HepG2 (cell line): ENCODE data around the gene NFKBIL1. TPM values are rescaled to one million over a fixed set of nuclear protein-coding genes. Genes with fewer than 3 reads are reported as not detected.

Experiments used
- ARNT ChIP-seq: fragments of 450-650 bp; IDR thresholded peaks from 2 replicates; pipeline ENCODE4 v1.6.1; 2017
- ARNT2 ChIP-seq: sonication (generic); formaldehyde crosslinking; IDR thresholded peaks from 2 replicates; pipeline ENCODE4 v1.8.0; 2022; ENCODE audit warnings: mild to moderate bottlenecking, low read depth, missing genetic modification reagents, moderate library complexity
- CCDC6 ChIP-seq: sonication (generic); formaldehyde crosslinking; IDR thresholded peaks from 2 replicates; pipeline ENCODE4 v1.8.1; 2022; ENCODE audit warnings: mild to moderate bottlenecking, missing genetic modification reagents, moderate library complexity
- DMAP1 ChIP-seq: IDR thresholded peaks from 2 replicates; pipeline ENCODE4 v1.6.1; 2016
- FOXM1 ChIP-seq: sonication (generic); formaldehyde crosslinking; IDR thresholded peaks from 2 replicates; pipeline ENCODE4 v1.5.0; 2020; ENCODE audit warnings: missing genetic modification reagents
- KLF13 ChIP-seq: sonication (generic); formaldehyde crosslinking; IDR thresholded peaks from 2 replicates; pipeline ENCODE4 v1.4.0; 2020; ENCODE audit warnings: mild to moderate bottlenecking, missing genetic modification reagents
- MXD4 ChIP-seq: IDR thresholded peaks from 2 replicates; pipeline ENCODE4 v1.6.1; 2016; ENCODE audit warnings: mild to moderate bottlenecking, missing biosample characterization, missing genetic modification reagents
- MYNN ChIP-seq: sonication (generic); formaldehyde crosslinking; IDR thresholded peaks from 2 replicates; pipeline ENCODE4 v1.4.0; 2020; ENCODE audit warnings: mild to moderate bottlenecking, low read depth, missing genetic modification reagents
- NFRKB ChIP-seq: fragments of 450-650 bp; IDR thresholded peaks from 2 replicates; pipeline ENCODE4 v1.6.1; 2017
- NONO ChIP-seq, 2 experiments: fragments of 450-650 bp in 1 of 2; sonication (generic) in 1 of 2; formaldehyde crosslinking in 1 of 2; IDR thresholded peaks in 1 of 2; conservative IDR thresholded peaks in 1 of 2; 2 replicates each; pipeline versions ENCODE4 v1.6.1 to v1.8.0; 2017 to 2022; ENCODE audit warnings: mild to moderate bottlenecking in 1 of 2, missing genetic modification reagents in 1 of 2, moderate library complexity in 1 of 2
- TBL1XR1 ChIP-seq: fragments of 150-350 bp; IDR thresholded peaks from 2 replicates; pipeline ENCODE4 v1.6.1; 2014; ENCODE audit warnings: borderline replicate concordance, low read length; ENCODE audit not compliant: partially characterized antibody
- YY1 ChIP-seq: IDR thresholded peaks from 2 replicates; pipeline ENCODE4 v1.6.1; 2011; ENCODE audit warnings: low read length, low read depth, moderate library complexity, mild to moderate bottlenecking; ENCODE audit not compliant: insufficient read depth, insufficient replicate concordance
- ZBTB40 ChIP-seq, 2 experiments: fragments of 450-650 bp in 1 of 2; sonication (generic) in 1 of 2; formaldehyde crosslinking in 1 of 2; IDR thresholded peaks; 2 replicates each; pipeline versions ENCODE4 v1.6.1 to v1.8.0; 2016 to 2022; ENCODE audit warnings: antibody characterized with exemption in 1 of 2, mild to moderate bottlenecking in 1 of 2, missing genetic modification reagents in 1 of 2
- ZNF674 ChIP-seq: sonication (generic); formaldehyde crosslinking; IDR thresholded peaks from 2 replicates; pipeline ENCODE4 v1.5.0; 2020; ENCODE audit warnings: low read depth, mild to moderate bottlenecking, missing genetic modification reagents
- ZNF781 ChIP-seq: sonication (generic); formaldehyde crosslinking; IDR thresholded peaks from 2 replicates; pipeline ENCODE4 v1.5.1; 2020; ENCODE audit warnings: borderline replicate concordance, mild to moderate bottlenecking, missing genetic modification reagents; ENCODE audit errors: not compliant biosample characterization
- ZNF841 ChIP-seq: sonication (generic); formaldehyde crosslinking; IDR thresholded peaks from 2 replicates; pipeline ENCODE4 v1.8.1; 2023; ENCODE audit warnings: missing genetic modification reagents, borderline replicate concordance
- polyA plus RNA-seq, 8 experiments: library from polyadenylated mRNA; depleted of rRNA in 3 of 8; stranded (reverse) in 7 of 8; unstranded in 1 of 8; fragments of >200 nt; fragmentation: Illumina TruSeq in 4 of 8; extraction: Trizol in 4 of 8; gene quantifications; 2 replicates each; pipeline versions ENCODE4 v1.2.1 to v1.2.3, GENCODE V29; 2011 to 2016; ENCODE audit warnings: low read depth in 4 of 8, missing spikeins in 1 of 8, mixed read lengths in 1 of 8; ENCODE audit not compliant: insufficient read depth in 1 of 8
- total RNA-seq, 5 experiments: library from RNA; depleted of rRNA; stranded (reverse); fragments of >200 nt; fragmentation: Illumina TruSeq; extraction: Trizol; gene quantifications; 2 replicates each; pipeline ENCODE4 v1.2.3, GENCODE V29; 2016; ENCODE audit warnings: low read depth in 1 of 5
- TF ChIP-seq, protein P1 (sequence below): sonication (generic); formaldehyde crosslinking; IDR thresholded peaks from 2 replicates; pipeline ENCODE4 v1.5.0; 2020; ENCODE audit warnings: missing genetic modification reagents
- TF ChIP-seq, protein P2 (sequence below): sonication (generic); formaldehyde crosslinking; IDR thresholded peaks from 2 replicates; pipeline ENCODE4 v1.5.1; 2020; ENCODE audit warnings: missing genetic modification reagents, mild to moderate bottlenecking, borderline replicate concordance

Gene NFKBIL1
- total and polyA plus RNA-seq, 2 of the 13 experiments (the other 11 are each of a cell fraction or from before 2014, with no cell fraction given): 9.7 to 19.5 TPM

DNA sequence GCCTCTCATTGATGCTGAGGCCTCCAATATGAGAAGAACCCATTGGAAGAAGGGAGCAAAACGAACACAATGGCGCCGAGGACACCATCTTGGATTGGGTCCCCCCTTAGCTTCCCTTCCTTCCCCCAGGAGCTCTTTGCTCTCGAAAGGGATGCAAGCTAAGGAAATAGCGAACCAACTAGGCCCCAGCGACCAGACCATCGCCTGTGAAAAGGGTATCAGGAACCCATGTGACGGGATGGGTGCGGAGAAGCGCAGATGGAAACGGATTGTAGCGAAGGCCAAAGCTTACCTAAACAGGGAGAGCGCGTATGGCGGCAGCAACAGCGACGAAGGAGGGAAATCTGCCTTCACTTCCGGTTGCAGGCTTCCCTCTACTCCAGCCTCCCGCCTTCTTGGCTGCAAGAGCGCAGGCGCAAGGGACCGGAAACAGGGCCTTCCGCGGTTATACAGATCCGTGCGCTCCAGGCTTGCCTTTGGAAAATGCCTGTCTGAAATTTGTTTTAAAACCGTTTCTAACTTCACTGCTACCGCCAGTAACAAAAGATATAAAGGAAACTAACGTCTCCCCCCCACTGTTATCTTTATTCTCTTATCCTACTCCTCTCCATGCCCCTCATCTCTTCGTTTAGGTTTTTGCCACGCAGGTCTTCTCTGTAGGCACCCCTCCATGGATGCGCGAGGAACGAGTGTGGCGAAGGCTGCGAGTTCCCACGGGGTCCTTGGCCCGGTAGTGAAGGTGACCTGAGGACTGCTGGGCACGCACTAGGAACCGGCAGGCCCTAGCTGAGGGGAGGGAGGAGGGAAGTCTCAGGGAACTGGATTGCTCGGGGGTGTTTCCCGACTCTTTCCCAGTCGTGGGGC, 5.5 kb upstream of the NFKBIL1 start, which contains the start of gene DDX39B (continued):
- peak; percentile 57 for TF ChIP-seq ZBTB40 (IDR thresholded peaks at IDR 0.05)
- peak; percentile 86; the same call in 1 of the 2 replicates for TF ChIP-seq ZBTB40 (CRISPR knock-in tag; IDR thresholded peaks at IDR 0.05)
- peak; percentile 96 for TF ChIP-seq YY1
- TF ChIP-seq FOXM1: peak; percentile 28; the same call in 1 of the 2 replicates
- TF ChIP-seq, protein P1, sequence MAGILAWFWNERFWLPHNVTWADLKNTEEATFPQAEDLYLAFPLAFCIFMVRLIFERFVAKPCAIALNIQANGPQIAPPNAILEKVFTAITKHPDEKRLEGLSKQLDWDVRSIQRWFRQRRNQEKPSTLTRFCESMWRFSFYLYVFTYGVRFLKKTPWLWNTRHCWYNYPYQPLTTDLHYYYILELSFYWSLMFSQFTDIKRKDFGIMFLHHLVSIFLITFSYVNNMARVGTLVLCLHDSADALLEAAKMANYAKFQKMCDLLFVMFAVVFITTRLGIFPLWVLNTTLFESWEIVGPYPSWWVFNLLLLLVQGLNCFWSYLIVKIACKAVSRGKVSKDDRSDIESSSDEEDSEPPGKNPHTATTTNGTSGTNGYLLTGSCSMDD (CRISPR knock-in tag): 0 out of 2 replicates have a peak, but pooled peaks have one; percentile 14
- TF ChIP-seq DMAP1 (CRISPR knock-in tag): peak; percentile 99
- 0 out of 2 replicates have a peak, but pooled peaks have one; percentile 25 for TF ChIP-seq MYNN
- TF ChIP-seq ZNF841 (CRISPR knock-in tag): no peak
- no peak for TF ChIP-seq NONO (IDR thresholded peaks at IDR 0.05)
- peak; percentile 95 for TF ChIP-seq NONO (CRISPR knock-in tag; conservative IDR thresholded peaks at IDR 0.05)
- TF ChIP-seq CCDC6: peak; percentile 98
- TF ChIP-seq ARNT2 (CRISPR knock-in tag): peak; percentile 90
- TF ChIP-seq NFRKB: peak; percentile 99
- TF ChIP-seq TBL1XR1: peak; percentile 50
- TF ChIP-seq ZNF674 (CRISPR knock-in tag): 0 out of 2 replicates have a peak, but pooled peaks have one; percentile 37
- TF ChIP-seq, protein P2, sequence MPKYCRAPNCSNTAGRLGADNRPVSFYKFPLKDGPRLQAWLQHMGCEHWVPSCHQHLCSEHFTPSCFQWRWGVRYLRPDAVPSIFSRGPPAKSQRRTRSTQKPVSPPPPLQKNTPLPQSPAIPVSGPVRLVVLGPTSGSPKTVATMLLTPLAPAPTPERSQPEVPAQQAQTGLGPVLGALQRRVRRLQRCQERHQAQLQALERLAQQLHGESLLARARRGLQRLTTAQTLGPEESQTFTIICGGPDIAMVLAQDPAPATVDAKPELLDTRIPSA (CRISPR knock-in tag): no peak; the same call in 1 of the 2 replicates
- TF ChIP-seq ZNF781 (CRISPR knock-in tag): peak; percentile 95
- peak; percentile 86 for TF ChIP-seq KLF13 (CRISPR knock-in tag)
- no peak for TF ChIP-seq ARNT
- TF ChIP-seq MXD4 (CRISPR knock-in tag): peak; percentile 63; the same call in 1 of the 2 replicates
